ENCODE data around the gene BHLHE41. TPM values are rescaled to one million over a fixed set of nuclear protein-coding genes. Genes with fewer than 3 reads are reported as not detected.
A peak's percentile ranks its signal among the peaks of the same experiment; 100 is the strongest.

The BHLHE41 gene
- total and polyA plus RNA-seq, 2 experiments from 2014 or later, result 0.24 to 0.46 TPM

DNA sequence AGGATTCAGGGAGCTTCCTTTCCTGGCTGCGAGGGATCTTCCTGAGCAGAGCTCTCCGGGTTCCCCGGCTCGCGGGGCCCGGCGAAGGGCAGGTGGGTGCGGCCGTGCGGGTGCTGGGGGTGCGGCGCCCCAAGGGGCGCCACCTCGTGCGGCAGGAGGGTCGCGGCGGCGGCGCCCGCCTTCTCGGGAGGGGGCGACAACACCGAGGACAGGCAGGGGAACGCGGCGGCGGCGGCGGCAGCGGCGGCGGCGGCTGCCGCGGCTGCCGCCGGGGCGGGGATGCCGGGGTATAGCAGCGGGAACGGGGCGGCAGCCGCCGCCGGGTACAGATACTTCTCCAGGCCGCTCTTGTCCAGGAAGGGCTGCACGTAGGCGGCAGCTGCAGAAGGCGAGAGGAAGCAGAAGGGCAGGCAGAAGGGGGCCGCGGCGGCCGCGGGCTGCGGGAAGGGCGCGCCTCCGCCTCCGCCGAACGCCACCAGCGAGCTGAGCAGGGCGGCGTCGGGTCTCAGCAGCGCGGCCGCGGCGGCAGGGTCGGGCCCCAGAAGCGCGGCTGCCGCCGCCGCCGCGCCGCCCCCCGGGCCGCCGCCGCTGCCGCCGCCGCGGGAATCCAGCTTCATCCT, 2.7 kb downstream of the BHLHE41 start:
- TF ChIP-seq, protein P1, sequence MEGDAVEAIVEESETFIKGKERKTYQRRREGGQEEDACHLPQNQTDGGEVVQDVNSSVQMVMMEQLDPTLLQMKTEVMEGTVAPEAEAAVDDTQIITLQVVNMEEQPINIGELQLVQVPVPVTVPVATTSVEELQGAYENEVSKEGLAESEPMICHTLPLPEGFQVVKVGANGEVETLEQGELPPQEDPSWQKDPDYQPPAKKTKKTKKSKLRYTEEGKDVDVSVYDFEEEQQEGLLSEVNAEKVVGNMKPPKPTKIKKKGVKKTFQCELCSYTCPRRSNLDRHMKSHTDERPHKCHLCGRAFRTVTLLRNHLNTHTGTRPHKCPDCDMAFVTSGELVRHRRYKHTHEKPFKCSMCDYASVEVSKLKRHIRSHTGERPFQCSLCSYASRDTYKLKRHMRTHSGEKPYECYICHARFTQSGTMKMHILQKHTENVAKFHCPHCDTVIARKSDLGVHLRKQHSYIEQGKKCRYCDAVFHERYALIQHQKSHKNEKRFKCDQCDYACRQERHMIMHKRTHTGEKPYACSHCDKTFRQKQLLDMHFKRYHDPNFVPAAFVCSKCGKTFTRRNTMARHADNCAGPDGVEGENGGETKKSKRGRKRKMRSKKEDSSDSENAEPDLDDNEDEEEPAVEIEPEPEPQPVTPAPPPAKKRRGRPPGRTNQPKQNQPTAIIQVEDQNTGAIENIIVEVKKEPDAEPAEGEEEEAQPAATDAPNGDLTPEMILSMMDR (IDR thresholded peaks at IDR 0.05; ENCODE audit: low read depth, low read length), result no peak
- peak; percentile 38 to 42 for DNase-seq (ENCODE audit: low read depth in 1 of 2, low spot score in 1 of 2)
- no peak overlapping the region for H3K27ac ChIP-seq
- peak overlapping the region; percentile 34 for H3K4me3 ChIP-seq
- no peaks in the 10 kb centered on the region for H3K9me3 ChIP-seq (ENCODE audit: low read depth)
- no peaks in the 10 kb centered on the region for H3K36me3 ChIP-seq
- H3K27me3 ChIP-seq, result peaks cover 76% of the 10 kb centered on the region
- H3K4me1 ChIP-seq (ENCODE audit: low read depth), result peaks cover under 1% of the 10 kb centered on the region

DNA sequence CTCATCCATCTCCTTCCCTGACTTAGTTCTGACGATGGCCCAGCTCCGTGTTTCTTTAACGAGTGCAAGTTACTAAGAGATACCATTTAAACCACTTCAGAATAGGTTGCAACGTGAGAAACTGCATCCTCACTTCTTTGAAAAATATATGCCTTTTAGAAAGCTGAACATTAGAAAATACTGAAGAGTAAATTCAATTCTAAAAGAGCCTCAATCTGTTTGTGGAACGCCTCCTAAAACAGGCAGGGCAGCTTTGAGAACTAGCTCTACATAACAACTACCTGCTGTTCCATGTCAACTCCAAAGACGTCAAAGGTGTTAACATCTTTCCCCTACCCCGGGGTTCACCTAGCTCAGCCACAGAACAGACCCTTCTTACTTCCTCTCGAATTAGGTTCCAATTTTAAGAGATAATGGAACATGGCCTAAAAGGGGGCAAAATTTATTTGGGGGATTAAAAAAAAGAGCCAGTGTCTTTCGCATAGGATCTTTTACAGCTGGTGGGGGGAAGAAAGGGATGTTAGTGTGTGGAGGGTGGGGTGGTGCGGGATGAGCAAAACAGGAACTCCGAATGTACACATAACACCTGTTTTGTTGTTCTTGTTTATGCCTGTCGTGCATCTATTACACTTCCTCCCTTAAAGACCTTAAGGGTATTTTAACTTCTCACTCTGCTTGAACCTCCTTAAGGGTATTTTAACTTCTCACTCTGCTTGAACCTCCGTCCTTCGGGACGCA, 3.3 kb downstream of the BHLHE41 start:
- Histone ChIP-seq H3K4me1 (ENCODE audit: low read depth) (peaks cover 4% of the 10 kb centered on the region), H3K4me3 (peak overlapping the region; percentile 34), H3K27ac (no peak overlapping the region), H3K36me3 (no peaks in the 10 kb centered on the region), H3K27me3 (peaks cover 70% of the 10 kb centered on the region), H3K9me3 (ENCODE audit: low read depth) (no peaks in the 10 kb centered on the region)
- TF ChIP-seq, protein P1 (IDR thresholded peaks at IDR 0.05; ENCODE audit: low read depth, low read length), result no peak
- DNase-seq (ENCODE audit: low read depth in 1 of 2, low spot score in 1 of 2), result no peak

DNA sequence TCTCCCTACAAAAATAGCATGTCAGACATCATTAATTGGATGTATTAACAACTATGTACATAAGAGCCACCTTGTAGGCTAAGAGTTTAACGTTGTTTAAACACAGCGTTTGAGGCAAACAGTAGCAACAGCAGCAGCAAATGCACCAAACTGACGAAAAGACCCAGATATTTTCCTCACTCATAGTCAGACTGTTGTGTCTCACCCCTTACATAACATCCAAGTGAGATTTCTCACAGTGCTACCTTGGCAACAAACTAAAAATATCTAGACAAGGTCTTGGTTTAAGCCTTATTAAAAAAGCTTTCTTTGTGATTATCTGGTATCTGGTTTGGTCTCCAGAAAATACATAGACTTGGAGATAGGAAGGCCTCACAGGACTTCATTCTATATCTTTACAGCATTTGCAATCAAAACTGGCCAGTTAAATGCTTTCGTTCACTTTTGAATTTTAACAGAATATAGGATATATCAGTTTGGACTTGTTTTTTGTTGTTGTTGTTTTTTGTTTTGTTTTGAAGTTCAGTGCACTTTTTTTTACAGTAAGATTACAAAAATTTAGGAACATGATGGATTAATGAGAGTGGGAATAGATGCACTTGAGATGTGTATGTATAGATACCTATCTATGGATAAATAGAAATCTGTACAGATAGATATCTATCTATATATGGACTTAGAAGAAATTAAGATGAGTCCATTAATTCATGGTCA, 4.1 kb downstream of the BHLHE41 start:
- no peaks in the 10 kb centered on the region for H3K9me3 ChIP-seq (ENCODE audit: low read depth)
- no peak overlapping the region for H3K27ac ChIP-seq
- H3K4me1 ChIP-seq (ENCODE audit: low read depth), result peaks cover 4% of the 10 kb centered on the region
- DNase-seq (ENCODE audit: low read depth in 1 of 2, low spot score in 1 of 2), result no peak
- H3K4me3 ChIP-seq, result no peak overlapping the region
- TF ChIP-seq, protein P1 (IDR thresholded peaks at IDR 0.05; ENCODE audit: low read depth, low read length), result no peak
- peaks cover 69% of the 10 kb centered on the region for H3K27me3 ChIP-seq
- H3K36me3 ChIP-seq, result no peaks in the 10 kb centered on the region

DNA sequence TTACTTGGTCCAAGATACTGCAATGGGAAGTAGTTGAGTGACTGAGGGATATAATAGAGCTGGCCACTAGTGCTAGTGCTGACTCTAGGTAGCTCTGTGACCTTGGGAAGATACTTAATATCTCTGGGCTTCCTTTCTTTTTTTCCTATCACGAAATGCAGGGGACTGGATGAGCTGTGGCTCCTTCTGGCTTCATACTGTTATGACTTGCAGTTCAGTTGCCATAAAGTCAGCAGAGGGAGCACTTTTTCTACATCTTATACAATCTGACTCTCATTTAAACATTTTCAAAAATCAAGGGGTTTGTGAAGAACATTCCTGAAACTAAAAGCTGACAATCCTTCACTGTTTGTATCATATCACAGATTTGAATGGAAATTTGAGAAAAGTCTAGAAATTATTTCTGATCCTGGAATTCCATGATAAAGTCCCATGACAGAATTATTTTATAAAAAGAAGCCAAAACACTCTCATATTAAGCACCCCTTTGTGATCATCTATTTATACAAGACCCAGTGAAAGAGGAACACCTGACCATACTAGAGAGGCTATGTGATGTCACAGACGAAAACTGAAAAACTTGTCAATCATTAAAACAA, 5.3 kb downstream of the BHLHE41 start:
- DNase-seq (ENCODE audit: low read depth in 1 of 2, low spot score in 1 of 2), result peak; percentile 53 to 80
- TF ChIP-seq, protein P1 (IDR thresholded peaks at IDR 0.05; ENCODE audit: low read depth, low read length), result peak; percentile 65
- Histone ChIP-seq H3K36me3 (no peaks in the 10 kb centered on the region), H3K9me3 (ENCODE audit: low read depth) (no peaks in the 10 kb centered on the region), H3K4me1 (ENCODE audit: low read depth) (peaks cover 4% of the 10 kb centered on the region), H3K4me3 (no peak overlapping the region), H3K27me3 (peaks cover 56% of the 10 kb centered on the region), H3K27ac (no peak overlapping the region)

DNA sequence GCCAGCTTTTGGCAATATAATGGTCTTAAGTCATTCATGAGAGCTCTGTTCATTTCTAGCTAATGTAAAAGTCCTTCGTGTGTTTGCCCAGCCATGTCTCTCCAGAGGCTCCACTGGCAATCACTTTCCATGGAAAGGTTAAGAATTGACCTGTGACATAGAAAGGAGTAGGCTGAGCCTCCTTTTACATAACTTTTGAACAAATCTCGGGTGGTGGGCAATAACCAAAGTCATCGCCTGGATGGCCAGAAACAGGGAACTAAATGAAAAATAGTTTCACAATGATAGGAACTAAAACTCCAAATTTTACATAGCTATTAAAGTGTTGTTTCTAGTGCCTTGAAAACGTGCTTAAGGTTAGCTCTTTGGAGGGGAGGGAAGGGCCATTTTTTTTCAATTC, 6.5 kb downstream of the BHLHE41 start:
- Histone ChIP-seq H3K4me1 (ENCODE audit: low read depth) (peaks cover 9% of the 10 kb centered on the region), H3K4me3 (no peak overlapping the region), H3K27ac (no peak overlapping the region), H3K36me3 (no peaks in the 10 kb centered on the region), H3K27me3 (peaks cover 46% of the 10 kb centered on the region), H3K9me3 (ENCODE audit: low read depth) (no peaks in the 10 kb centered on the region)
- TF ChIP-seq, protein P1 (IDR thresholded peaks at IDR 0.05; ENCODE audit: low read depth, low read length), result no peak
- DNase-seq (ENCODE audit: low read depth in 1 of 2, low spot score in 1 of 2), result no peak

Data from cardiac muscle cell (in vitro differentiated cells and primary cell).